NCI-H2029 (cell line): ENCODE data around the gene TMED1.

Source experiments
- DNase-seq: peaks from one replicate; lab custom pipeline; 2025; lab: John Stamatoyannopoulos, UW

The TMED1 gene

DNA sequence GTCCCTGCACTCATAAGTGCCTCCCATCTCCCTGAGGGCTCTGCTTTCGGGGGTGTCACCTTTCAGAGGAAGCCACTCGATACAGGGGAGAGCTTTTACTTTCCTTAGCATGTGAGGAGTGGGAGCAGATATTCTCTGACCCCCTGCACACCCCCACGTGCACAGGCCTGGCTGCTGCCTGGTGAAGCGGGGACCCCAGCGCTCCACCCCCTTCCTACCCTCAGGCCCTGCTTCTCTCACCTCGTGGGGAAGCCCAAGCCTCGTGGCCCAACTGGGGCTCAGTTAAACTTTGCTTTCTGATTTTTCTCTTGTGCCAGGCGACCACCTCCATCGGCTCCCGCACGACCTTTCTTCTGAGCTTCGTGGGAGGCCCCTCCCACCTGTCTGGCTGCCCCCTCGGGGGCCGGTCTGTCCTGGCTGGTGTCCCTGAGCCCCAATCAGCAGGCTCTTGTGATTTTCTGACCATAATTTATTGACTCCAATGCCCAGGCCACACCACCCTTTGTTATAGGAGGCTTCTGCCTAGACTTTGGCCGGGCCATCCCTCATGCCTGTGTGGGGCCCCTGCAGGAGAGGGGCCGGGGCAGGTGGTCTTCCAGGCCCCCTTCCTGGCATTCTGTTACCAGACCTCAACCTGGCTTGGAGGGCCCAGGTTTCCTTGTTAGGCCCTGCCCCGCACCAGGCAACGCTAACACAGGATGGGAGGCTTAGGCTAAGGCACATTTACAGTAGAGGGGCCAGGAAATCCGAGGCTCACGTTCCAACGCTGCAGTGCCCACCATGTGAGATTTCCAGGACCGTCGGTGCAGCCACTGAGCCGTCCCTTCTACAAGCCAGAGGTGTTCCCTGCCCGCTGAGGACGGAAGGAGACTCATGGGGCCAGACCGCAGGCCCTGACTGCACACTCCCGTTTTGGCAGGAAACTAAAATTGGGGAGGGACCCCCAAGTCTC, 3.7 kb downstream of the TMED1 start:
- DNase-seq = no peak

DNA sequence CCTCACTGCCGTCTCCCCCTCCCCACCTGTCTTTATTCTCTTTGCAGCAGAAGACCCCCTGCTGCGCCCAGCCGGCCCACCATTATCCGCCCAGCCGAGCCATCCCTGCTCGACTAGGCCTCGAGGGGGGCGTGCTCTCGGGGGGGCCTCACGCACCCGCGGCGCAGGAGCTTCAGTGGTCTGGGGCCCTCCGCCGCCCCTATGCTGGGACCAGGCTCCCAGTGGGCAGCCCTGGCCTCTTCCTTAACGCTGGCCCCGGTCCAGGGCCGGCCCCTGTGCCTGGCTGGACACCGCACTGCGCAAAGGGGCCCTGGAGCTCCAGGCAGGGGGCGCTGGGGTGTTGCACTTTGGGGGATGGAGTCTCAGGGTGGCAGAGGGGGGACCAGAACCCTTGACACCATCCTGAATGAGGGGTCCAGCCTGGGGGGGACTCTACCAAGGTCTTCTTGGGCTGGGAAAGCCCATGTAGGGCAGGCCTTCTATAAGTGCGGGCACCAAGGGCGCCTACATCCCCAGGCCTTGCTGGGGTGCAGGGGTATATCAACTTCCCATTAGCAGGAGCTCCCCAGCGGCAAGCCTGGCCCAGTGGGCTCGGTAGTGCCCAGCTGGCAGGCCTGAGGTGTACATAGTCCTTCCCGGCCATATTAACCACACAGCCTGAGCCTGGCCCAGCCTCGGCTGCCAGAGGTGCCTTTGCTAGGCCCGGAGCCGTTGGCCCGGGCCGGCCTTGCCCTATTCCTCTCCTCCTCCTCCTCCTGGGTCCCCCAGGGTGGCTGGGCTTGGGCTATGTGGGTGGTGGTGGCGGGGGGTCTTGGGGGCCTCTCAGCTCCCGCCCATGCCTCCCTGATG, 4.9 kb downstream of the TMED1 start:
- no peak for DNase-seq

DNA sequence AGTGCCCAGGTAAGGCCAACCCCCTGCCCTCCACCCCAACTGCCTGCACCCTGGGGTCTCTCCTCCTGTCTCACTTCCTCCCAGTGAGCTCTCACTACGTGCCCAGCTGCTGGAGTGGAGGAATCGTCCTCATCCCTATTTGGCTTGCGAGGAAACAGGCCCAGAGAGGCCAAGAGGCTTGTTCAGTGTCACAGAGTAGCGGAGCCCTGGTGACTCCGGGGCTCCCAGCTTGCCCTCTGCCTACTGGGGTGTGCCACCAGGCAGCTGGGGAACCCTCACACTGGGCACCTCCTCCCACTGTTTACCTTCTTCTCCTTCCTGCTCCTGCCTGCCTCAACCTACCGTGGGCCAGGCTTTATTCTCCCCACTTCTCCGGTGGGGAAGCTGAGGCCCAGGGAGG, 5.6 kb downstream of the TMED1 start:
- DNase-seq = no peak

DNA sequence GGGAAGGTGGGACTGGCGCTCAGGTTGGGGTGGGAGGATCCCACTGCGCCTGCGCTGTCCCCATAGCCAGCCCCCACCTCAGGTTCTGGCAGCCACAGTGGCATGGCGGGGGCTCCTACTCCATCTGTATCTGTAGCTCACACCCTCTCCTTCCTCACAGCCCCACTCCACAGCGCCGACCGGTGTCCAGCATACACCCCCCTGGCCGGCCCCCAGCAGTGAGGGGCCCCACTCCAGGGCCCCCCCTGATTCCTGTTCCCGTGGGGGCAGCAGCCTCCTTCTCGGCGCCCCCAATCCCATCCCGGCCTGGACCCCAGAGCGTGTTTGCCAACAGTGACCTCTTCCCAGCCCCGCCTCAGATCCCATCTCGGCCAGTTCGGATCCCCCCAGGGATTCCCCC, 6.0 kb downstream of the TMED1 start:
- no peak for DNase-seq

DNA sequence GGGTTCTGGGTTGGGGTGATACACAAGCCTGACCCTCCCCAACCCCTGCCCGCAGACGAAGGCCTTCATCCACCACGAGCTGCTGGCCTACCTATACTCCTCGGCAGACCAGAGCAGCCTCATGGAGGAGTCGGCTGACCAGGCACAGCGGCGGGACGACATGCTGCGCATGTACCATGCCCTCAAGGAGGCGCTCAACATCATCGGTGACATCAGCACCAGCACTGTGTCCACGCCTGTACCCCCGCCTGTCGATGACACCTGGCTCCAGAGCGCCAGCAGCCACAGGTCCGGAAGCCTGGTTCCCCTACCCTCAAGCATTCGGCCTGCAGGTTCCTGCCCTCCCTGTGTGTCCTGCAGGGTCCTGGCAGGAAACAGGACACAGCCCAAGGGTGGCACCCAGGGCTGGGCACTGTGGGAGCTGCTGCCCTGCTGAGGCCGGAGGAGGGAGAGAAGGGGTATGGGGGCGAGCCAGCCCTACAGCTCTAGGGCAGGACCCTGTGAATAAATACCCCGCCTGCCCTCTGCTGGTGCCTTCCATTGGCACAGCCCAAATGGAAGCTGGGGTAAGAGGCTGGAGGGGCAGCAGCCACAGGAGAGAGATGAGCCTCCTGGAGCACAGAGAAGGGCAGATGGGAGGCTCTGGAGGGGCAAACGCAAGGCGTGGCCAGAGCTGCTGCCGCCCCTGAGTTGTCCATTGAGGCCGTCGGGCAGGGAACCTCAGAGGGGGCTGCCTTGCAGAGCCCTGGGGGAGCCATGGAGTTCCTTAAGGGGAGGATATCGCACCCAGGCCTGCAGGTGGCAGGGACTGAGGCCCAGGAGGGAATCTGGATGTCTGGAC, 6.8 kb downstream of the TMED1 start:
- no peak for DNase-seq

DNA sequence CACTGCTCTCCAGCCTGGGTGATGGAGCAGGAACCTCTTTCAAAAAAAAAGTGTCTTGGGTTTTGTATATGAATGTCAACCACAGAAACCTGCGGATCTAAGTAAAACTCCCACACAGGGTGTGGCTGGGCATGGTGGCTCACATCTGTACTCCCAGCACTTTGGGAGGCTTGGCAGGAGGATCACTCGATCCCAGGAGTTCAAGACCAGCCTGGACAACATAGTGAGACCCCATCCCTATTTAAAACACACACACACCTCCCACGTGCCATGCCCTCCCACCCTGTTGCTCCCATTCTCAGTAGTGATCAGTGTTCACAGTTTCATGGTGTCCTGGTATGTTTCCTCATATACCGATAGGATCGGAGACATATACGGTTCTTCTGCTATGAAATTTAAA, 9.2 kb downstream of the TMED1 start:
- no peak for DNase-seq

DNA sequence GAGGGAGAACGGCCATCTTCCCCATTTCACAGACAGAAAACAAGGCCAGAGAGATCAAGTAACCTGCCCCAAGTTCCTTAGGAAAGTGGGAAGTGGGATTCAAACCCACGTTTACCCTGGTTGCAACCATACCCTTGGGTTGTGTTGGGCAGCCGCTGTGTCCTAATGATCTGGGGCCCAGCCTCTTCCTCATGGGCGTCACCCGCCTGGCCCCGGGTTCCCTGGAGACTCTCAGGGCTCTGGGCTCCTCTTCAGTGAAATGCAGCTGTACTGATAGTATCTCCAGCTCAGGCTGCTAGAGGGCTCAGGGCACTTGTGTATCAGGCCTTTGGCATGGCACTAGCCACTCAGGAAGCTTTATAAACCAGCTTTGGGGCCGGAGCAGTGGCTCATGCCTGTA, 9.8 kb downstream of the TMED1 start:
- DNase-seq = no peak

DNA sequence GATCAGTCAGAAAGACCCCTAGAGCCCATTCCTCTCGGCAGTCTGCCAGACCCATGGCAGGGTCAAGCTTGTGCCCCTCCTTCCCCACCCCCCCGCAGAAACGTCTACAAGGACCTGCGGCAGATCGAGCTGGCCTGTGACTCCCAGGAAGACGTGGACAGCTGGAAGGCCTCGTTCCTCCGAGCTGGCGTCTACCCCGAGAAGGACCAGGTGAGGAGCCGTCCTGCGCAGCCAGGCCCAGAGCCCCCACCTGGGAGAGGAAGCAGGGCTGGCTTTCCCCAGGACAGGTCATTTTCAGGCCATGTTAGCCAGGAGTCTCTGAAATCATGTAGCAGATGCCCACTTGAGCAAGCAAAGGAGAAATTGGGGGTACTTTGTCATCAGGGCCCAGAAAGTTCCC, 12.3 kb downstream of the TMED1 start:
- no peak for DNase-seq

DNA sequence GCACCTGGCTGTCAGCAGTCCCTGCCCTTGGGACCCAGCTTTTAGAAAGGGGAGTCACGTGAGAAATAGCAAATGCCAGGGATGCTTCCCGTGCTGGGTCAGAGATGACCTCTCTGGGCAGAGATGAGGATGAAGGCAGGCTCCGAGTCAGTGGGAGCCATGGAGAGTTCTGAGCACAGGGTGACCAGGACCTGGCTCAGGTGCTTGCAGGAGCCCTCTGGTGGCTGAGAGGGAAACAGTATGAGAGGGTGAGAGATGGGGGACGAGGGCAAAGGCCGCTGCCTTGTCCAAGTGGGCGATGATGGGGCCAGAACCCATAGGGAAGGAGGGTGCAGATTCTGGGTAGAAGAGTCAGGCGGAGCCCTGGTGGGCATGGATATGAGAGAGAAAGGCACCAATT, 15.8 kb downstream of the TMED1 start:
- no peak for DNase-seq

DNA sequence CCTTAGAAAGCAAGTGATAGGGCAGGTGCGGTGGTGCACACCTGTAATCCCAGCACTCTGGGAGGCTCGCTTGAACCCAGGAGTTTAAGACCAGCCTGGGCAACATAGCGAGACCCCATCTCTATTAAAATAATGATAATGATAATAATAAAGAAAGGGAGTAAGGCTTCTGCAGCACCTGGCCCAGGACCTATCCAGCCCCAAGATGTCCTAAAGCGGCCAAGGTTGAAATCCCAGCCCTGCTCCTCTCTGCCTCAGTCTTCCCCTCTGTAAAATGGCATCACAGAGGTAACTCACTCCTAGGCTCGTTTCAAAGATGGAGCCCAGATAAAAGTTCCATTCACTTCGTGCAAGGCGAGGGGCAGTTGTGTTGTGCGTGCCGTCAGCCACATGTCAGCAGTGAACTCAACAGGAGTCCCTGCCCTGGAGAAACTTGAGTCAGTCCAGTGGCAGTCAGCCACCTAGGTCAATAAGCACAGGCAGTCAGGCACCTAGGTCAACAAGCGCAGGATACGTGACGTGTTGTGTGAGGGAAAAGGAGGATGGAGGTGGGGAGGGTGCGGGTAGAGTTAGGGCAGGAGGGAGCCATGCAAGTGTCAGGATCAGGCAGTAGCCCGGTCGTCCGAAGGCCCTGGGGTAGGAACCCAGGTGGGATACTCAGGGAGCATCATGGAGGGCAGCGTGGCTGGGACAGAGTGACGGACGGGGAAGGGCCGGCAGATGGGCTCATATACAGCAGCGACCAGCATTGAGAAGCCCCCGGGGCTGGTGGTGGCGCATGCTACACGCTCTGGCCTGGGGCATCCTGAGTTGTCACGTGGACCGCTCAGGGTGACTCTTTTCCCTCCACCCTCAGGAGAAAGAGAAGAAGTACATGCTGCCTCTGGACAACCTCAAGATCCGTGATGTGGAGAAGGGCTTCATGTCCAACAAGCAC, 16.6 kb downstream of the TMED1 start:
- no peak for DNase-seq

DNA sequence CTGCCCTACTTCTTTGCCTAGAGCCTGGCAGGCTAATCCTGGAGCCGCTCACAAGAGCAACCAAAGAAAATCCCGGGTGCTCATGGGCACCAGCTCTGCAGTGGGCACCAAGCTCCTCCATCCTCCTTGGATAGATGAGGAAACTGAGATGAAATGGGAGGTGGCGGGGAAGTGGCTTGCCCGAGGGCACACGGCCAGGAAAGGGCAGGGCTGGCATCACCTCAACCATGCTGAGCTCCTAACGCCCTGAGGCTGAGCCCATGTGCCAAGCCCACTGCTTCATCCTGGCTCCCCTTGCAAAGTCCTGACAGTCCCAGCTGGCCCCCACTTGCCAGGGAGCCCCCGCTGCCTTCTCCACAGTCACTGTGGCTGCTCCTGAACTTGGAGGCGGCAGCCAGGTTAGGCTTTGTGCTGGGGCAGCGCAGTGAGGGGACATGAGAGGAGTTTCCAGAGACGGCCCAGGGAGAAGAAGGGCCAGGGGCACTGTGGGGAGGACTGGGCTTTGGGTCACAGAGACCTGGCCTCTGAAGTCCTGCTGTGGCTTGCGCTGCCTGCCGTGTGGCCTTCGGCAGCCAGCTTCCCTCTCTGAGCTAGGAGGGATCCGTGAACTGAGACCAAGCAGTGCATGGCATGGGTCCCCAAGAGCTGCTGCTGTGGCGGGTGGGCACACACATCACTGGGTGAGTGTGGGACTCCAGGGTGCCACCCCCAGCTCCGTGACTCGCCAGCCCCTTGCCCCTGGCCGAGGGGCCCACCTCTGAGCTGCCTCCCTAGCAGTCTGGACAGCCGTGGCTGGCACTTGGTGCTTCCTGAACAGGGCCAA, 17.5 kb downstream of the TMED1 start:
- no peak for DNase-seq

DNA sequence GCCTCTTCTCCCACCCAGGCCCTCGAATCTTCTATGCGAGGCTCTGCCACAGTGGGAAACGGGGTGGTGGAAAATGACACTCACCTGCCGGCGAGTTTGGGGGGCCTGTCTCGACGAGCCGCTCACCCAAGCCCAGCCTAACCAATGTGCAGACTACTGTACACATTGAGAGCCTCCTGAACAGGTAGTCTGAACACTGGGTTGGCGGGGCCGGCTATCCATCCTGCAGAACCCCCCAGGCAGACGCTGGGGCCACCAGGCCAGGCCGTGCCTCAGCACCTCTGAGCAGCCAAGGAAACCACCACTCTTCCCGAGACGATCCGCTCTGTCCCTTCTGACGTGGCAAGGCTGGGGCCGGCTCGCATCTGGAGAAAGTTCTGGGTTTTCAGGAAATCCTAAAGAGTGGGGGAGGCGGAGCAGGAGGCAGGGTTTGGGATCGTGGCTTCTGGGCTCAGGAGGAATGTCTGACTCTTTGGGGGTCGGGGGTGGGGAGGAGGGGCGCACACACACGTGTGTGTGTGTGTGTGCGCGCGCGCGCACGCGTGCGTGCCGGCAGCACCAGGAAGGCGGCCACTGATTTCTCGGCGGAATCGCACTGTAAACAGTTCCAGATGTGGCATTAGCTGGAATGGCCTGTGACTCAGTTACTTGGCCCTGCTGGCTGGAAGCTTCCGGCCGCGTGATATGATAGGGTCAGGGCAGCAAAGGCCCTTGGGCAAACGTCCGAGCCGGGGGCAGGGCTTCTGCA, 18.5 kb downstream of the TMED1 start:
- DNase-seq = no peak

DNA sequence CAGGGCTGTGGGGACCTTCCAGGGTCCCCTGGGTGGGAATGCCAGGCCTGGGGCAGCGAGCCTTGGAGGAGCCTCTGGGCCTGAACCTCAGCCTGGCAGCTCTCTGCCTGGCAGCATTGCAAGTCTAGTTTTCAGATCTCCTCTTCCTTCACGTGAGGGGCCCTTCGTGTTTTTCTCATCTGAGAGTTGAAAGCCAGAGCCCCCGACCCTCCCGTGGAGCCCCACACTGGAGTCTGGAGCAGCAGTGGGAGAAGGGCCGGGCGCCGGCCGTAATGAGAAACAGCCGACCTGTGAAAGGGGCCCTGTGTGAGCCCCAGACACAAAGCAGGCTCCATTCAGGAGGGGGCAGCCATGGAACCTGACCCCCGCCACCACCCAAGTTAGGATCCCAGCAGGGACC, 19.3 kb downstream of the TMED1 start:
- DNase-seq = no peak

DNA sequence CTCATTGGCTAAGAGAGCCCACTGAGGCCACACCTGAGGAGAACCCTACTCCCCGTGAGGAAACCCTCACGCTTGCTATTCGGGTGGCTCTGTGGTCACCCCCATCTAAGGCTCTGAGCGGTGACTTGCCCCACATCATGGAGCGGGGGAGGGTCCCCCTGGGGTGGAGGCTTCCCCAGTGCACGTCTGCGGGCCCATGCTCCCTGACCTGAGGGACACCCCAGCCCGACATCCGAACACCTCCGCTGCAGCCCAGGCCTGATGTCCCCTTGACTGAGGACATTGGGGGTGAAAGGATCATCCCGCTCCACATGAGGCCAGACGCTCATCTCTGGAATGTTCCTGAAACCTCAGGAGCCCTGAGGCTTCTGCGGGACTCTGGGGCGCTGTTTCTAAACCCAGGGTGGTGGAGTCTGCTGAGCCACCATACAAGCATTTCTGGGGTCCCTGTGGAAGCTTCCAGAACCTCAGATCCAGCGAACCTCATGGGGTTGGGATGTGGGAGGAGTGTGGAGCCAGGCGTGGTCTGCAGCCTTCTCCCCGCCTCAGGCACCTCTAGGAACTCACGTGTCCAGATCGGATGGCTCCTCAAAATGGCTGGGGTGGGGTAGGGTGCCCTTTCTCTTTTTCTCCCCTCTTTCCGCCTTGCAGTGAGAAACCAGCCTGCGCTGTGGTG, 19.9 kb downstream of the TMED1 start:
- no peak for DNase-seq

DNA sequence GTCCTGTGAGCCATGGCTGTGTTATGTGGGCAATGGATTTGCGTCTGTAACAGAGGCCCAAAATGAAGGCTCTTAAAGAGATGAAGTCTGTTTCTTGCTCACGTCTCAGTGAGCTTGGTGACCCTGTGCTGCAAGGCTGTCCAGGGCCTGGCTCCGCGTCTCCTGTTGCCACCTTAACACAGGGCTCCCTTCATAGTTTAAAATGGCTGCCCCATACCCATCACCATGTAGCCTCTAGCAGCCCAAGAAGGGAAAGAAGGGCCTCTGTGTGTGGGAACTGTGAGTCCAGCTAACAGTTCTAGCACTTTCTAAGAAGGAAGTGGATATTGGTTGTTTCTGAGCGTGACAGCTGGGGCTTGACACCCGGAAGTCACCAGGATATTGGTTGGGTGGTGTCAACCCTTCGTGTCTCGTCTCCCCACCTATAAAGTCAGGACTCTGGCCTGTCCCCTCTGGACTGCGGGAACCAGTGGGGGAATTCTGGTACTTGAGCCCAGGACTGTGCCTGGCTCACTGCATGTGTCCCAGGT, 20.9 kb downstream of the TMED1 start:
- DNase-seq = no peak

DNA sequence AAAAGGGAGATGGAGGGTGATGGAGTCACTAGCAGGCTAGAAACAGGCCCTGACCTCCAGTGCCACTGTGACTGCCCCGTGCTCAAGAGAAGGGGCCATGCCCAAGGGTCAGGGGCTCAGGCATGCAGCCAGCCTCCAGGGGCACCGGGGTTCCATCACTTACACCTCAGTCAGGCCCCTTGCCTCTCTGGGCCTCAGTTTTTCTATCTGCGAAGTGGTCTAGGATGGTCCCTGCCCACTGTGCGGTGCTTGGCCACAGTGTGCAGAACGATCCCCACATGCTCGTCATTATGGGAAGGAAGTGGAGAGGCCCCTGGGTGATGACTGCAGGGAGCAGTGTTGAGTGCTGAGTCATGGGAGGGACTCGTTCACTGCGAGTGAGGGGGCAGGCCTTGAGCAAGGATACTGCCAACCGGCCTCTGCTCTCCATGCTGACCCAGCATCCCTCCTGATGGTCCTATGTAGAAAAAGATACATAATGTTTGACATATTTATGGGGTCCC, 23.1 kb downstream of the TMED1 start:
- DNase-seq = no peak

DNA sequence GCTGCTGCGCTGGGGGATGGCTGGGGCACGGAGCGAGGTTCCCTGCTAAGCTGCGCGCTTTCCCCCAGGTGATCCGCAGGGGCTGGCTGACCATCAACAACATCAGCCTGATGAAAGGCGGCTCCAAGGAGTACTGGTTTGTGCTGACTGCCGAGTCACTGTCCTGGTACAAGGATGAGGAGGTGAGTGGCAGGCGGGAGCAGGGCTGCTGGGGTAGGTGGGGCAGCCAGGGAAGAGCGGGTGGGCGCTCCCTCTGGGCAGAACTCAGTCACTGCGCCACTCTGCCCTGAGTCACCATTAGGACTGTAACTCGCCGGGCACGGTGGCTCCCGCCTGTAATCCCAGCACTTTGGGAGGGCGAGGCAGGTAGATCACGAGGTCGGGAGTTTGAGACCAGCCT, 23.8 kb downstream of the TMED1 start:
- no peak for DNase-seq

DNA sequence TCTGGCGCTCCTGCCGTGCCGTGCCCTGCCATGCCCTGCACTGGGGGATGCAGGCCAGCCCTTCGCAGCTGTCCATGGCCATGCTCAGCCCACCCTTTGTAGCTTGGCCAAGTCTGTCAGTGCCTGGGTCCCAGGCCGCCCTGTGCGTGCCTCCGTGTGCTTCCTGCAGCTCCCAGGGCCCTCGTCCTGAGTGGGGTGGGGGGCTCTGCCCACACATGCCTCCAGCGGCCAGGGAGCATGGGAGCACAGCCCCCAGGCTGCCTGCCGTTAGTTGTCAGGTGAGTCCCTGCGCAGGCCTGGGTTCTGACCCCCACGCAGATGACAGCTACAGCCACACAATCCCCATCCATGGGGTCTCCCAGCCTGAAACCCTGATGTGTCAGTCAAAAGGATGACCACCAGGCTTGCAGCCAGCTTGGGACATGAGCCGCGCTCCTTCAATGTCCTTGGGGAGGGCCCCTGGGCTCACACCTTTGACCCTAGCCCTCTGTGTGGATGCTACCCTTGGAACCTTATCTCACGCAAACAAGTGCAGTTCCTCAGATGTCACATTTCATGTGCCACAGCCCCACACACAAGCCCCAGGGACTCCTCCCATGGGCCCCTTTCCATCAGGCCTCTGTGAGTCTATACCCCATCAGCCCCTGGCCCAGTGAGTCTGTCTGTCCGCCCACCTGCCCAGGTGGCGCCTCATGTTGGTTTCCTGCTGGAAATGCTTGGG, 24.5 kb downstream of the TMED1 start:
- no peak for DNase-seq
